ENCODE measurements around the gene KCNQ1.

GRCh38 chr11:2825889-2826678 is 381.3 kb downstream of the KCNQ1 start:
- TF ChIP-seq CTCF (IDR thresholded peaks at IDR 0.05) (no peak), POLR2AphosphoS5 (IDR thresholded peaks at IDR 0.05) (peak; percentile 90)

All from gastroesophageal sphincter (tissue), 3 donors.